SK-N-DZ (cell line): ENCODE measurements around the gene CDH6.
"Not testable (repeated sequence)": the region's sequence is repeated elsewhere in the genome, so short reads cannot be mapped to it uniquely, and the experiment has no call there.

ENCODE experiments used
- DNase-seq: peaks from one replicate; pipeline ENCODE4 v3.0.0-alpha.2; 2015; ENCODE audit warnings: low spot score

CDH6 gene

GRCh38 chr5:31328040-31328733, 134.7 kb downstream of the CDH6 start:
- DNase-seq = peak; percentile 78

- no peak for DNase-seq
Measured at GRCh38 chr5:31329715-31330114, 136.2 kb downstream of the CDH6 start.

- no peak for DNase-seq
Measured at GRCh38 chr5:31332160-31332559, 138.7 kb downstream of the CDH6 start.

- peak; percentile 34 for DNase-seq
Measured at GRCh38 chr5:31333475-31333874, 140.0 kb downstream of the CDH6 start.

- no peak for DNase-seq
Measured at GRCh38 chr5:31334061-31334860, 140.8 kb downstream of the CDH6 start.

GRCh38 chr5:31335456-31335855, 142.0 kb downstream of the CDH6 start:
- DNase-seq = no peak

- no peak for DNase-seq
Measured at GRCh38 chr5:31343946-31344345, 150.5 kb downstream of the CDH6 start.

GRCh38 chr5:31346896-31347551, 153.5 kb downstream of the CDH6 start:
- no peak for DNase-seq

GRCh38 chr5:31347552-31347905, 154.0 kb downstream of the CDH6 start:
- no peak for DNase-seq

GRCh38 chr5:31350395-31350794, 156.9 kb downstream of the CDH6 start:
- DNase-seq = no peak

GRCh38 chr5:31355337-31355736, 161.9 kb downstream of the CDH6 start:
- DNase-seq = no peak

- DNase-seq = no peak
Measured at GRCh38 chr5:31357038-31357437, 163.6 kb downstream of the CDH6 start.

GRCh38 chr5:31359839-31360238, 166.4 kb downstream of the CDH6 start:
- no peak for DNase-seq

- peak; percentile 87 for DNase-seq
Measured at GRCh38 chr5:31361234-31361633, 167.7 kb downstream of the CDH6 start.

GRCh38 chr5:31361704-31362528, 168.4 kb downstream of the CDH6 start:
- not testable (repeated sequence) for DNase-seq

GRCh38 chr5:31362529-31362900, 169.0 kb downstream of the CDH6 start:
- DNase-seq = no peak

GRCh38 chr5:31362931-31363568, 169.6 kb downstream of the CDH6 start:
- DNase-seq = no peak

GRCh38 chr5:31364881-31365636, 171.6 kb downstream of the CDH6 start:
- no peak for DNase-seq

GRCh38 chr5:31365776-31366175, 172.3 kb downstream of the CDH6 start:
- no peak for DNase-seq

GRCh38 chr5:31366941-31367340, 173.5 kb downstream of the CDH6 start:
- no peak for DNase-seq

GRCh38 chr5:31372124-31372523, 178.6 kb downstream of the CDH6 start:
- DNase-seq = no peak
